A673 (cell line): ENCODE results near the gene BIRC7. TPM values are rescaled to one million over a fixed set of nuclear protein-coding genes. Genes with fewer than 3 reads are reported as not detected.

ENCODE experiments used
- BruUV-seq: library from RNA; stranded (reverse); fragments of 400-500 nt; replicated peaks from 2 replicates; lab custom pipeline; 2021; lab: Mats Ljungman, UMichigan
- CTCF ChIA-PET: fragments of 300-600 bp; sonication (Branson Sonifier 250); formaldehyde crosslinking; loops from one replicate; lab custom pipeline; 2022; ENCODE audit warnings: antibody characterized with exemption; lab: Charles Lee
- POLR2A ChIA-PET: fragments of 300-600 bp; sonication (Branson Sonifier 250); formaldehyde crosslinking; loops from one replicate; lab custom pipeline; 2022; ENCODE audit warnings: antibody characterized with exemption; ENCODE audit not compliant: low non-redundant PET; lab: Charles Lee
- DNase-seq: peaks from one replicate; pipeline ENCODE4 v3.0.0-alpha.2; 2015; ENCODE audit warnings: low spot score
- H3K27ac ChIP-seq: fragments of 200-600 bp; sonication (generic); 2 replicates; pipeline ENCODE4 v1.5.1; 2016; ENCODE audit warnings: mixed run types, low read depth, mild to moderate bottlenecking, mixed read lengths, antibody characterized with exemption, low read length; ENCODE audit not compliant: poor library complexity, severe bottlenecking
- H3K27me3 ChIP-seq: fragments of 200-600 bp; sonication (generic); replicated peaks from 2 replicates; pipeline ENCODE4 v1.6.1; 2017; ENCODE audit warnings: mixed run types, low read depth, mild to moderate bottlenecking, mixed read lengths, antibody characterized with exemption, low read length; ENCODE audit not compliant: insufficient read depth, poor library complexity
- H3K36me3 ChIP-seq: fragments of 200-600 bp; sonication (generic); 2 replicates; pipeline ENCODE4 v1.6.1; 2016; ENCODE audit warnings: mixed run types, mild to moderate bottlenecking, mixed read lengths, antibody characterized with exemption, low read length; ENCODE audit not compliant: insufficient read depth, poor library complexity, severe bottlenecking
- H3K4me1 ChIP-seq: fragments of 200-600 bp; sonication (generic); 2 replicates; pipeline ENCODE4 v1.6.1; 2017; ENCODE audit warnings: mixed run types, mild to moderate bottlenecking, mixed read lengths, antibody characterized with exemption, low read length; ENCODE audit not compliant: insufficient read depth, poor library complexity, severe bottlenecking
- H3K4me3 ChIP-seq: fragments of 200-600 bp; sonication (generic); 2 replicates; pipeline ENCODE4 v1.5.1; 2016; ENCODE audit warnings: low read depth, mixed run types, mild to moderate bottlenecking, mixed read lengths, low read length; ENCODE audit not compliant: poor library complexity, severe bottlenecking
- H3K9me3 ChIP-seq: fragments of 200-600 bp; sonication (generic); 2 replicates; pipeline ENCODE4 v1.6.1; 2016; ENCODE audit warnings: mixed run types, low read depth, mild to moderate bottlenecking, mixed read lengths, antibody characterized with exemption, low read length; ENCODE audit not compliant: poor library complexity, severe bottlenecking
- EZH2 ChIP-seq: fragments of 200-600 bp; sonication (generic); IDR thresholded peaks from 2 replicates; pipeline ENCODE4 v1.6.1; 2017; ENCODE audit warnings: borderline replicate concordance, low read depth, mild to moderate bottlenecking, mixed read lengths, antibody characterized with exemption, low read length; ENCODE audit not compliant: poor library complexity, severe bottlenecking
- intact Hi-C: fragments of 100-400 bp; cut with micrococcal nuclease; formaldehyde crosslinking; loops from one replicate; pipeline ENCODE4 v1.10.0; 2022; ENCODE audit not compliant: unreplicated experiment
- total RNA-seq: library from RNA; stranded (reverse); gene quantifications from 2 replicates; pipeline ENCODE4 v1.2.3, GENCODE V29; 2021
- TF ChIP-seq, protein P1 (sequence below): fragments of 300-800, 200-600 bp; sonication (generic); conservative IDR thresholded peaks from 2 replicates; pipeline ENCODE4 v1.5.1; 2017; ENCODE audit warnings: low read depth, mild to moderate bottlenecking, antibody characterized with exemption, low read length, moderate library complexity, mixed read lengths

The BIRC7 gene
- total RNA-seq, 1 experiment from 2014 or later = not detected

- no peaks in the 10 kb centered on the region for H3K9me3 ChIP-seq
- H3K36me3 ChIP-seq = no peaks in the 10 kb centered on the region
- intact Hi-C loops = no loop called here
- DNase-seq = no peak
- ChIA-PET POLR2A (no interaction called here), CTCF (interaction anchor here (0.6 to 0.7 kb wide), 2 partner anchors 183 to 724 kb away, joined by 3 to 6 read pairs; no protein-coding TSS in a partner anchor)
- H3K4me1 ChIP-seq = no peaks in the 10 kb centered on the region
- peaks cover 61% of the 10 kb centered on the region for H3K27me3 ChIP-seq
- no TSS peak for BruUV-seq
- no peak within 1 kb of the TSS for H3K27ac ChIP-seq
- no peak within 1 kb of the TSS for H3K4me3 ChIP-seq
- no peak for TF ChIP-seq EZH2
- TF ChIP-seq, protein P1, sequence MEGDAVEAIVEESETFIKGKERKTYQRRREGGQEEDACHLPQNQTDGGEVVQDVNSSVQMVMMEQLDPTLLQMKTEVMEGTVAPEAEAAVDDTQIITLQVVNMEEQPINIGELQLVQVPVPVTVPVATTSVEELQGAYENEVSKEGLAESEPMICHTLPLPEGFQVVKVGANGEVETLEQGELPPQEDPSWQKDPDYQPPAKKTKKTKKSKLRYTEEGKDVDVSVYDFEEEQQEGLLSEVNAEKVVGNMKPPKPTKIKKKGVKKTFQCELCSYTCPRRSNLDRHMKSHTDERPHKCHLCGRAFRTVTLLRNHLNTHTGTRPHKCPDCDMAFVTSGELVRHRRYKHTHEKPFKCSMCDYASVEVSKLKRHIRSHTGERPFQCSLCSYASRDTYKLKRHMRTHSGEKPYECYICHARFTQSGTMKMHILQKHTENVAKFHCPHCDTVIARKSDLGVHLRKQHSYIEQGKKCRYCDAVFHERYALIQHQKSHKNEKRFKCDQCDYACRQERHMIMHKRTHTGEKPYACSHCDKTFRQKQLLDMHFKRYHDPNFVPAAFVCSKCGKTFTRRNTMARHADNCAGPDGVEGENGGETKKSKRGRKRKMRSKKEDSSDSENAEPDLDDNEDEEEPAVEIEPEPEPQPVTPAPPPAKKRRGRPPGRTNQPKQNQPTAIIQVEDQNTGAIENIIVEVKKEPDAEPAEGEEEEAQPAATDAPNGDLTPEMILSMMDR = no peak
Observed at GRCh38 chr20:63254232-63254605, 18.5 kb downstream of the BIRC7 start, which contains the start of gene NKAIN4. NKAIN4 (minus strand) TSS chr20:63254463; CDS start chr20:63254450, 13 bp downstream.

GRCh38 chr20:63254606-63255384, 19.1 kb downstream of the BIRC7 start:
- H3K9me3 ChIP-seq = no peaks in the 10 kb centered on the region
- no peak overlapping the region for H3K4me3 ChIP-seq
- POLR2A ChIA-PET = no interaction called here
- no peaks in the 10 kb centered on the region for H3K36me3 ChIP-seq
- CTCF ChIA-PET = interaction anchor here (0.7 kb wide), 1 partner anchor 725 kb away, joined by 3 read pairs; no protein-coding TSS in a partner anchor
- no peaks in the 10 kb centered on the region for H3K4me1 ChIP-seq
- no TSS peak for BruUV-seq
- intact Hi-C loops = no loop called here
- no peak for DNase-seq
- TF ChIP-seq, protein P1 = no peak
- TF ChIP-seq EZH2 = peak; percentile 84
- H3K27me3 ChIP-seq = peaks cover 55% of the 10 kb centered on the region
- no peak overlapping the region for H3K27ac ChIP-seq

DNA sequence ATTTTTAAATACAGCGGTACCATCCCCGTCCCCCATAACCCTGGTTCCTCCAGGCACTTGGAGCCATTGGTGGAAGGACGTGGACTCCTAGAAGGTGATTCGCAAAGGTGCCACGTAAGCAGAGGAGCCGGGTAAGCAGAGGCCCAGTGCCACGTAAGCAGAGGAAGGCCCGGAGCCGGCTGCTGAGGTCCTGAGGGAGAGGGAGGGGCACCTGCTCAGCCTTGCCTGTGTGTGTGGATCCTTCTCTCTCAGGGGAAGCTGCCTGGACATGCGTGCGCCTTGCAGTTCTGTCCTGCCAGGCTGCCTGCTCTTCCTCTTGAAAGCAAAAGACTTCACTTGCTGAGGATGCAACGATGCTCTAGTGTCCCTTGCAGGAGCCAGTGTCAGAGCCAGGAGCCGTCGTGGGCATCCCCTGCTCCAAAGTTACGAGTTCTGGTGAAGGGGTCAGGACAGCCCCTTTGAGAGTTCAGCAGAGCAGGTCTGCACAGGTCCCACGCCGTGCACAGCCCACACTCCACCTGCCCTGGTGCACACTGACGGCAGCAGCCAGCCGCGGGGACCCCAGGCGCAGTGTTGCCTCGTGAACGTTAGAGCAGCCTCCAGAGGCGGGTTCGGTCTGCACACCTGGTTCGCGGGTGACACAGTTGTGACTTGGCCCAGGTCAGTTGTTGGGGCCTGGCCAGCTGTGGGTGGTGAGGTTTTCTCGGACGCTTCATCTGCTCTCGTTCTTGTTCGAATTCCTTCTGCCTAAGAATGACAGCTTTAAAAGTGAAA, 20.4 kb downstream of the BIRC7 start:
- CTCF ChIA-PET = no interaction called here
- no peaks in the 10 kb centered on the region for H3K9me3 ChIP-seq
- peaks cover 55% of the 10 kb centered on the region for H3K27me3 ChIP-seq
- no TSS peak for BruUV-seq
- H3K4me1 ChIP-seq = no peaks in the 10 kb centered on the region
- H3K27ac ChIP-seq = no peak overlapping the region
- H3K36me3 ChIP-seq = no peaks in the 10 kb centered on the region
- POLR2A ChIA-PET = no interaction called here
- intact Hi-C loops = no loop called here
- no peak for DNase-seq
- TF ChIP-seq, protein P1 = no peak
- TF ChIP-seq EZH2 = no peak
- H3K4me3 ChIP-seq = no peak overlapping the region
